ENCODE measurements around the gene SKOR2.

SKOR2 gene

DNA sequence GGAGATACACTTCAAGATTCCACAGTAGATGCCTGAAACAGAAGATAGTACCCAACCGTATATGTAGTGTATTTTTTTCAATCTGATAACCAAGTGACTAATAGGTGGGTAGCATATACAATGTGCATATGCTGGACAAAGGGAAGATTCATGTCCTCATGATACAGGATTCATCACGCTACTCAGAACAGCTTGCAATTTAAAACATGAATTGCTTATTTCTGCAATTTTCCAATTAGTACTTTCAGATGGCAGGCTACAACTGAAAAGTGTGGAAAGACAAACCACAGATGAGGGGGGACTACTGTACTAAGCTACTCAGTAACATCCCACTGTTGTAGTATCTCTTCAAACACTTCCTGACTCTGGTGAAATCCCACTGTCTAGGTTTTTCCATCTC is 79.0 kb downstream of the SKOR2 start:
- DNase-seq (ENCODE audit: low read depth in 1 of 2, low spot score in 1 of 2) = no peak
- no peak for TF ChIP-seq POLR2AphosphoS5 (IDR thresholded peaks at IDR 0.05; ENCODE audit: low read depth)
- TF ChIP-seq, protein P1, sequence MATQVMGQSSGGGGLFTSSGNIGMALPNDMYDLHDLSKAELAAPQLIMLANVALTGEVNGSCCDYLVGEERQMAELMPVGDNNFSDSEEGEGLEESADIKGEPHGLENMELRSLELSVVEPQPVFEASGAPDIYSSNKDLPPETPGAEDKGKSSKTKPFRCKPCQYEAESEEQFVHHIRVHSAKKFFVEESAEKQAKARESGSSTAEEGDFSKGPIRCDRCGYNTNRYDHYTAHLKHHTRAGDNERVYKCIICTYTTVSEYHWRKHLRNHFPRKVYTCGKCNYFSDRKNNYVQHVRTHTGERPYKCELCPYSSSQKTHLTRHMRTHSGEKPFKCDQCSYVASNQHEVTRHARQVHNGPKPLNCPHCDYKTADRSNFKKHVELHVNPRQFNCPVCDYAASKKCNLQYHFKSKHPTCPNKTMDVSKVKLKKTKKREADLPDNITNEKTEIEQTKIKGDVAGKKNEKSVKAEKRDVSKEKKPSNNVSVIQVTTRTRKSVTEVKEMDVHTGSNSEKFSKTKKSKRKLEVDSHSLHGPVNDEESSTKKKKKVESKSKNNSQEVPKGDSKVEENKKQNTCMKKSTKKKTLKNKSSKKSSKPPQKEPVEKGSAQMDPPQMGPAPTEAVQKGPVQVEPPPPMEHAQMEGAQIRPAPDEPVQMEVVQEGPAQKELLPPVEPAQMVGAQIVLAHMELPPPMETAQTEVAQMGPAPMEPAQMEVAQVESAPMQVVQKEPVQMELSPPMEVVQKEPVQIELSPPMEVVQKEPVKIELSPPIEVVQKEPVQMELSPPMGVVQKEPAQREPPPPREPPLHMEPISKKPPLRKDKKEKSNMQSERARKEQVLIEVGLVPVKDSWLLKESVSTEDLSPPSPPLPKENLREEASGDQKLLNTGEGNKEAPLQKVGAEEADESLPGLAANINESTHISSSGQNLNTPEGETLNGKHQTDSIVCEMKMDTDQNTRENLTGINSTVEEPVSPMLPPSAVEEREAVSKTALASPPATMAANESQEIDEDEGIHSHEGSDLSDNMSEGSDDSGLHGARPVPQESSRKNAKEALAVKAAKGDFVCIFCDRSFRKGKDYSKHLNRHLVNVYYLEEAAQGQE (IDR thresholded peaks at IDR 0.05; ENCODE audit: insufficient replicate concordance, low read depth) = no peak
- TF ChIP-seq SPI1 (IDR thresholded peaks at IDR 0.05; ENCODE audit: borderline replicate concordance, low read depth) = no peak
- no peak for TF ChIP-seq GABPA (IDR thresholded peaks at IDR 0.05; ENCODE audit: low read depth)
- TF ChIP-seq, protein P2, sequence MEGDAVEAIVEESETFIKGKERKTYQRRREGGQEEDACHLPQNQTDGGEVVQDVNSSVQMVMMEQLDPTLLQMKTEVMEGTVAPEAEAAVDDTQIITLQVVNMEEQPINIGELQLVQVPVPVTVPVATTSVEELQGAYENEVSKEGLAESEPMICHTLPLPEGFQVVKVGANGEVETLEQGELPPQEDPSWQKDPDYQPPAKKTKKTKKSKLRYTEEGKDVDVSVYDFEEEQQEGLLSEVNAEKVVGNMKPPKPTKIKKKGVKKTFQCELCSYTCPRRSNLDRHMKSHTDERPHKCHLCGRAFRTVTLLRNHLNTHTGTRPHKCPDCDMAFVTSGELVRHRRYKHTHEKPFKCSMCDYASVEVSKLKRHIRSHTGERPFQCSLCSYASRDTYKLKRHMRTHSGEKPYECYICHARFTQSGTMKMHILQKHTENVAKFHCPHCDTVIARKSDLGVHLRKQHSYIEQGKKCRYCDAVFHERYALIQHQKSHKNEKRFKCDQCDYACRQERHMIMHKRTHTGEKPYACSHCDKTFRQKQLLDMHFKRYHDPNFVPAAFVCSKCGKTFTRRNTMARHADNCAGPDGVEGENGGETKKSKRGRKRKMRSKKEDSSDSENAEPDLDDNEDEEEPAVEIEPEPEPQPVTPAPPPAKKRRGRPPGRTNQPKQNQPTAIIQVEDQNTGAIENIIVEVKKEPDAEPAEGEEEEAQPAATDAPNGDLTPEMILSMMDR (IDR thresholded peaks at IDR 0.05; ENCODE audit: insufficient read depth, low read length) = no peak
- Histone ChIP-seq H3K27ac (replicated peaks) (no peak overlapping the region), H3K4me3 (replicated peaks; ENCODE audit: insufficient read depth, low read length) (no peak overlapping the region), H3K27me3 (ENCODE audit: insufficient read depth, poor library complexity, severe bottlenecking) (no peaks in the 10 kb centered on the region)

DNA sequence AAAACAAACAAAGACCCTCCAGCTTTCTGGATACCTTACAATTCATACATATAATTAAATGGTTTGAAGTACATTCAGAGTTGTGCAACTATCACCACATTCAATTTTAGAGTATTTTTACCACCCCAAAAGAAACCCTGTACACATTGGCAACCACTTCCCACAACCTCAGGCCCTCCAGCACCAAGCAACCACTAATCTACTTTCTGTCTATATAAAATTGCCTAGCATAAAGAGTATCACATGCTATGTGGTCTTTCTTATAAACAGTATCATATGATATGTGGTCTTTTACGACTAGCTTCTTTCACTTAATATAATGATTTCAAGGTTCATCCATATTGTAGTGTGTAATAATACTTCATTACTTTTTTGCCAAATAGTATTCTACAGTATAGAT is 82.5 kb downstream of the SKOR2 start:
- H3K4me3 ChIP-seq (replicated peaks; ENCODE audit: insufficient read depth, low read length) = no peak overlapping the region
- no peak for DNase-seq (ENCODE audit: low read depth in 1 of 2, low spot score in 1 of 2)
- TF ChIP-seq POLR2AphosphoS5 (IDR thresholded peaks at IDR 0.05; ENCODE audit: low read depth) (no peak), GABPA (IDR thresholded peaks at IDR 0.05; ENCODE audit: low read depth) (no peak), SPI1 (IDR thresholded peaks at IDR 0.05; ENCODE audit: borderline replicate concordance, low read depth) (no peak)
- TF ChIP-seq, protein P2 (IDR thresholded peaks at IDR 0.05; ENCODE audit: insufficient read depth, low read length) = no peak
- TF ChIP-seq, protein P1 (IDR thresholded peaks at IDR 0.05; ENCODE audit: insufficient replicate concordance, low read depth) = no peak
- H3K27me3 ChIP-seq (ENCODE audit: insufficient read depth, poor library complexity, severe bottlenecking) = no peaks in the 10 kb centered on the region
- no peak overlapping the region for H3K27ac ChIP-seq (replicated peaks)

DNA sequence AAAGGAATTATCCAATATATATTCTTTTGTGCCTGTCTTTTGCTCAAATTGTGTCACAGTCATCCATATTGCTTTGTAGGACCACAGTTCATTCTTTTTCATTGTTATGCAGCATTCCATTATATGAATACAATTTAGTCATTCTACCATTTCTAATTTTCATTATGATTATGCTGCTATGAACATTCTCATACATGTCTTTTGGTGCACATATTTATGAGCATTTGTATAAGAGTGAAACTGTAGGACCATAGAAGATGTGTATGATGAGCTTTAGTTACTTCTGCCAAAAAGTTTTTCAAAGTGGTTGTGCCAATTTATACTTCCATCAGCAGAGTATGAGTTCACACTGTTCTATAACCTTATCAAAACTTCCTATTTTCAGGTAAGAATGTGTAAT is 83.0 kb downstream of the SKOR2 start:
- no peak for DNase-seq (ENCODE audit: low read depth in 1 of 2, low spot score in 1 of 2)
- no peak overlapping the region for H3K27ac ChIP-seq (replicated peaks)
- no peak overlapping the region for H3K4me3 ChIP-seq (replicated peaks; ENCODE audit: insufficient read depth, low read length)
- TF ChIP-seq SPI1 (IDR thresholded peaks at IDR 0.05; ENCODE audit: borderline replicate concordance, low read depth) (no peak), GABPA (IDR thresholded peaks at IDR 0.05; ENCODE audit: low read depth) (no peak), POLR2AphosphoS5 (IDR thresholded peaks at IDR 0.05; ENCODE audit: low read depth) (no peak)
- TF ChIP-seq, protein P1 (IDR thresholded peaks at IDR 0.05; ENCODE audit: insufficient replicate concordance, low read depth) = no peak
- TF ChIP-seq, protein P2 (IDR thresholded peaks at IDR 0.05; ENCODE audit: insufficient read depth, low read length) = no peak
- no peaks in the 10 kb centered on the region for H3K27me3 ChIP-seq (ENCODE audit: insufficient read depth, poor library complexity, severe bottlenecking)

Measured in HL-60 (cell line).